Right hindlimb (tissue), 1 donor: Measurements from ENCODE around the gene NAALADL2.
"Not testable (repeated sequence)": the region's sequence is repeated elsewhere in the genome, so short reads cannot be mapped to it uniquely, and the experiment has no call there.

Experiments used
- DNase-seq: peaks from one replicate; pipeline ENCODE4 v3.0.0-alpha.2; 2018

NAALADL2 gene

GRCh38 chr3:175731543-175731942 is 872.4 kb downstream of the NAALADL2 start:
- DNase-seq, result no peak

GRCh38 chr3:175732017-175732416 is 872.9 kb downstream of the NAALADL2 start:
- DNase-seq, result no peak

GRCh38 chr3:175735866-175736265 is 876.7 kb downstream of the NAALADL2 start:
- DNase-seq, result no peak

- no peak for DNase-seq
Measured at GRCh38 chr3:175737646-175738572, 878.8 kb downstream of the NAALADL2 start.

GRCh38 chr3:175741951-175742350 is 882.8 kb downstream of the NAALADL2 start:
- DNase-seq, result no peak

GRCh38 chr3:175743733-175744400 is 884.7 kb downstream of the NAALADL2 start:
- DNase-seq, result no peak

GRCh38 chr3:175746308-175746707 is 887.2 kb downstream of the NAALADL2 start:
- no peak for DNase-seq

- no peak for DNase-seq
Measured at GRCh38 chr3:175748087-175748730, 889.1 kb downstream of the NAALADL2 start.

- no peak for DNase-seq
Measured at GRCh38 chr3:175749981-175750380, 890.8 kb downstream of the NAALADL2 start.

- DNase-seq, result no peak
Measured at GRCh38 chr3:175751089-175751488, 892.0 kb downstream of the NAALADL2 start.

GRCh38 chr3:175763948-175764347 is 904.8 kb downstream of the NAALADL2 start:
- DNase-seq, result no peak

- no peak for DNase-seq
Measured at GRCh38 chr3:175764722-175765121, 905.6 kb downstream of the NAALADL2 start.

- DNase-seq, result no peak
Measured at GRCh38 chr3:175770426-175770825, 911.3 kb downstream of the NAALADL2 start.

- no peak for DNase-seq
Measured at GRCh38 chr3:175777495-175777894, 918.4 kb downstream of the NAALADL2 start.

- DNase-seq, result no peak
Measured at GRCh38 chr3:175777965-175778364, 918.8 kb downstream of the NAALADL2 start.

GRCh38 chr3:175778994-175779393 is 919.9 kb downstream of the NAALADL2 start:
- DNase-seq, result no peak

- DNase-seq, result not testable (repeated sequence)
Measured at GRCh38 chr3:175787109-175787508, 928.0 kb downstream of the NAALADL2 start.

GRCh38 chr3:175792245-175792644 is 933.1 kb downstream of the NAALADL2 start:
- no peak for DNase-seq

GRCh38 chr3:175798326-175798725 is 939.2 kb downstream of the NAALADL2 start:
- DNase-seq, result no peak

GRCh38 chr3:175805825-175806224 is 946.7 kb downstream of the NAALADL2 start:
- DNase-seq, result no peak

- DNase-seq, result no peak
Measured at GRCh38 chr3:175807175-175807574, 948.0 kb downstream of the NAALADL2 start.

- DNase-seq, result no peak
Measured at GRCh38 chr3:175818811-175819464, 959.8 kb downstream of the NAALADL2 start.
